ENCODE measurements around the gene PPRC1. TPM values are rescaled to one million over a fixed set of nuclear protein-coding genes. Genes with fewer than 3 reads are reported as not detected.

Gene PPRC1
- total and polyA plus RNA-seq, 2 experiments from 2014 or later: 16.4 to 22.6 TPM

GRCh38 chr10:102113956-102114857 lies 18.6 kb upstream of the PPRC1 start:
- Histone ChIP-seq H3K27me3 (replicated peaks; ENCODE audit: insufficient read depth) (no peaks in the 10 kb centered on the region), H2AFZ (peak overlapping the region; percentile 56), H3F3A (ENCODE audit: insufficient read depth) (peaks cover 20% of the 10 kb centered on the region), H3K9me2 (ENCODE audit: insufficient read depth) (no peaks in the 10 kb centered on the region), H3K9ac (peak overlapping the region; percentile 85), H3K4me2 (ENCODE audit: unreplicated experiment) (peak overlapping the region; percentile 66), H3K36me3 (ENCODE audit: low read depth) (peaks cover 20% of the 10 kb centered on the region; the same call in 1 of the 2 replicates), H3K79me2 (ENCODE audit: insufficient read depth) (peaks cover 90% of the 10 kb centered on the region), H3K27ac (peak overlapping the region; percentile 65), H4K20me1 (ENCODE audit: insufficient read depth) (no peaks in the 10 kb centered on the region; the same call in 1 of the 2 replicates), H3K9me3 (ENCODE audit: low read depth) (no peaks in the 10 kb centered on the region), H3K4me1 (ENCODE audit: insufficient read depth) (peaks cover 48% of the 10 kb centered on the region), H3K4me3 (peak overlapping the region; percentile 83)
- DNase-seq: peak; percentile 74
- in situ Hi-C loops (cut with MboI): no loop called here
- WGBS, 2 experiments (ENCODE audit: low coverage in 1 of 2, low lambda C conversion rate in 2 of 2, missing lambda C conversion rate in 2 of 2): 1% methylated on average over 29 to 35 of the region's 45 CpGs
- TF ChIP-seq EZH2 (IDR thresholded peaks at IDR 0.05; ENCODE audit: insufficient read depth, poor library complexity, severe bottlenecking) (no peak), EZH2phosphoT487 (IDR thresholded peaks at IDR 0.05; ENCODE audit: insufficient read depth, low read depth) (no peak)

- no peak for TF ChIP-seq EZH2phosphoT487 (IDR thresholded peaks at IDR 0.05; ENCODE audit: insufficient read depth, low read depth)
- TF ChIP-seq EZH2 (IDR thresholded peaks at IDR 0.05; ENCODE audit: insufficient read depth, poor library complexity, severe bottlenecking): no peak
- Histone ChIP-seq H3F3A (ENCODE audit: insufficient read depth) (peaks cover 23% of the 10 kb centered on the region), H3K36me3 (ENCODE audit: low read depth) (peaks cover 14% of the 10 kb centered on the region; the same call in 1 of the 2 replicates), H3K79me2 (ENCODE audit: insufficient read depth) (peaks cover 94% of the 10 kb centered on the region), H3K27me3 (replicated peaks; ENCODE audit: insufficient read depth) (no peaks in the 10 kb centered on the region), H3K9me3 (ENCODE audit: low read depth) (no peaks in the 10 kb centered on the region), H2AFZ (peak overlapping the region; percentile 56), H3K9me2 (ENCODE audit: insufficient read depth) (no peaks in the 10 kb centered on the region), H3K4me2 (ENCODE audit: unreplicated experiment) (peak overlapping the region; percentile 80), H4K20me1 (ENCODE audit: insufficient read depth) (no peaks in the 10 kb centered on the region; the same call in 1 of the 2 replicates), H3K4me1 (ENCODE audit: insufficient read depth) (peaks cover 48% of the 10 kb centered on the region), H3K27ac (peak overlapping the region; percentile 55), H3K9ac (peak overlapping the region; percentile 85), H3K4me3 (peak overlapping the region; percentile 83)
- DNase-seq: peak; percentile 94
- in situ Hi-C loops (cut with MboI): no loop called here
- WGBS, 2 experiments (ENCODE audit: low coverage in 1 of 2, low lambda C conversion rate in 2 of 2, missing lambda C conversion rate in 2 of 2): 0 to 1% methylated on average over 13 to 23 of the region's 23 CpGs
These were observed 17.8 kb upstream of the PPRC1 start for GRCh38 chr10:102114861-102115618.

DNA sequence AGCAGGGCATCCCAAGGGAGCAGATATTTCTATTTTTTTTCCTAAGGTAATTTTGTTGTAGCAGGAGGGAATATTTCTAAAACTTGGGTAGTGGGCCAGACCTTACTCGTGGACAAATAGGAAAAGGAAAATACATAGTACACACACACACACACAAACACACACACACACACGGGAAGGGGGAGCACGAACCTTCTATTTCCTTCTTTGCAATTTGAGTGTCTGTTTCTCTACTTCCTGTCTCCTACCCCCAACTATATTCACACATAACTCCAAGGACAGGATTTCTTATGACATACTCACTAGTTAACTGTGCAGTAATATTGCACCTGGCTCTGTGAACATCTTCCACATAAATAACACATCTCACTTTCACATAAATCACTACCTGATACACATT lies 17.1 kb upstream of the PPRC1 start:
- in situ Hi-C loops (cut with MboI): no loop called here
- peaks cover 6% of the 10 kb centered on the region; the same call in 1 of the 2 replicates for H3K36me3 ChIP-seq (ENCODE audit: low read depth)
- WGBS, 2 experiments (ENCODE audit: low coverage in 1 of 2, low lambda C conversion rate in 2 of 2, missing lambda C conversion rate in 2 of 2): 0 to 1% methylated on average over 2 to 3 of the region's 3 CpGs
- TF ChIP-seq EZH2phosphoT487 (IDR thresholded peaks at IDR 0.05; ENCODE audit: insufficient read depth, low read depth): no peak
- TF ChIP-seq EZH2 (IDR thresholded peaks at IDR 0.05; ENCODE audit: insufficient read depth, poor library complexity, severe bottlenecking): no peak
- peak overlapping the region; percentile 85; the same call in 1 of the 2 replicates for H3K9ac ChIP-seq
- H4K20me1 ChIP-seq (ENCODE audit: insufficient read depth): no peaks in the 10 kb centered on the region; the same call in 1 of the 2 replicates
- peaks cover 48% of the 10 kb centered on the region for H3K4me1 ChIP-seq (ENCODE audit: insufficient read depth)
- peaks cover 86% of the 10 kb centered on the region for H3K79me2 ChIP-seq (ENCODE audit: insufficient read depth)
- no peak overlapping the region for H2AFZ ChIP-seq
- no peaks in the 10 kb centered on the region for H3K9me3 ChIP-seq (ENCODE audit: low read depth)
- peak; percentile 32 for DNase-seq
- peak overlapping the region; percentile 83 for H3K4me3 ChIP-seq
- peak overlapping the region; percentile 55 for H3K27ac ChIP-seq
- H3K4me2 ChIP-seq (ENCODE audit: unreplicated experiment): peak overlapping the region; percentile 80
- H3F3A ChIP-seq (ENCODE audit: insufficient read depth): peaks cover 23% of the 10 kb centered on the region
- no peaks in the 10 kb centered on the region for H3K9me2 ChIP-seq (ENCODE audit: insufficient read depth)
- H3K27me3 ChIP-seq (replicated peaks; ENCODE audit: insufficient read depth): no peaks in the 10 kb centered on the region

GRCh38 chr10:102116656-102117055 lies 16.2 kb upstream of the PPRC1 start:
- H4K20me1 ChIP-seq (ENCODE audit: insufficient read depth): no peaks in the 10 kb centered on the region
- 92 to 100% methylated on average over 1 of the region's 1 CpG for WGBS, 2 experiments (ENCODE audit: low coverage in 1 of 2, low lambda C conversion rate in 2 of 2, missing lambda C conversion rate in 2 of 2)
- H3K4me1 ChIP-seq (ENCODE audit: insufficient read depth): peaks cover 55% of the 10 kb centered on the region
- H3K4me3 ChIP-seq: 0 out of 2 replicates have a peak overlapping the region, but pooled peaks have one; percentile 91
- peaks cover 26% of the 10 kb centered on the region for H3F3A ChIP-seq (ENCODE audit: insufficient read depth)
- no peak overlapping the region for H2AFZ ChIP-seq
- peak overlapping the region; percentile 87 for H3K27ac ChIP-seq
- DNase-seq: no peak
- H3K9me2 ChIP-seq (ENCODE audit: insufficient read depth): no peaks in the 10 kb centered on the region
- H3K36me3 ChIP-seq (ENCODE audit: low read depth): no peaks in the 10 kb centered on the region
- H3K27me3 ChIP-seq (replicated peaks; ENCODE audit: insufficient read depth): no peaks in the 10 kb centered on the region
- in situ Hi-C loops (cut with MboI): no loop called here
- H3K9me3 ChIP-seq (ENCODE audit: low read depth): no peaks in the 10 kb centered on the region
- peaks cover 78% of the 10 kb centered on the region for H3K79me2 ChIP-seq (ENCODE audit: insufficient read depth)
- H3K9ac ChIP-seq: peak overlapping the region; percentile 92; the same call in 1 of the 2 replicates
- H3K4me2 ChIP-seq (ENCODE audit: unreplicated experiment): peak overlapping the region; percentile 98
- TF ChIP-seq EZH2phosphoT487 (IDR thresholded peaks at IDR 0.05; ENCODE audit: insufficient read depth, low read depth) (no peak), EZH2 (IDR thresholded peaks at IDR 0.05; ENCODE audit: insufficient read depth, poor library complexity, severe bottlenecking) (no peak)

Data from GM23248 (cell line).